Uterus (tissue), 2 donors: ENCODE data around the gene CXCL14.

ENCODE experiments used
- POLR2A ChIP-seq, 2 donors: fragments of 450-650 bp; IDR thresholded peaks; one replicate each; pipeline ENCODE4 v1.6.1; 2016; ENCODE audit warnings: antibody characterized with exemption in 2 of 2, mild to moderate bottlenecking in 1 of 2, moderate library complexity in 1 of 2
- TF ChIP-seq, protein P1 (sequence below), 4 experiments: fragments of 200-600 bp in 2 of 4; fragments of 450-650 bp in 2 of 4; sonication (generic) in 2 of 4; IDR thresholded peaks; one replicate each; pipeline ENCODE4 v1.5.1; 2016 to 2019; ENCODE audit warnings: antibody characterized with exemption in 4 of 4, mild to moderate bottlenecking in 2 of 4, moderate library complexity in 1 of 4

DNA sequence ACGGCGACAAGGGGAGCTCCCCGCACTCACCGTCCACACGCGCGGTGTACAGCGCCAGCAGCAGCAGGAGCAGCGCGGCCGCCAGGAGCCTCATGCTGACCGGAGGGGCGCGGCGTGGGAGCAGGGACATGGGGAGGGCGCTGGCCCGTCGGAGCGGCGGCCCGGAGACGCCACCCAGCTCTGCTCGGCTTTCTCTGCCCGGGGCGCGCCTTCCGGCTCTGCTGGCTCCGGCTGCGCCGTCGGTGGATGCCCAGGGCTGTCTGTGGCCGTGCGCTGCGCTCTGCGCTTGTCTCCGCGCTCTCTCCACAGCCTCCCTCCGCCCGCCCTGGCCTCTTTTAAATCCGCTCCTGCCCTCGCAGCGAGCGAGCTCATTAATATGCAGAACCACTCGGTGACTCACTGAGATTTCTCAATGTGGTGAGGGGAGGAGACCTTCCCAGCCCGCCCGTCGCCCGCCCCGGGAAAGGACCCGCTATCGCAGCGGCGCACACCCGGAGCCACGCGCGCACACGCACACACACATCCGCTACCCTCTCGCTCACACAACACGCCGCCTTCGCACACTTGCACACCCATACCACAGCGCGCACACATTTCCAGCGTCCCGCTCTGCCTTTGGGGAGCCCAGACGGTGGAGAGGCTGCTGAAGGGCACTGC is at the start of gene CXCL14:
- TF ChIP-seq, protein P1, sequence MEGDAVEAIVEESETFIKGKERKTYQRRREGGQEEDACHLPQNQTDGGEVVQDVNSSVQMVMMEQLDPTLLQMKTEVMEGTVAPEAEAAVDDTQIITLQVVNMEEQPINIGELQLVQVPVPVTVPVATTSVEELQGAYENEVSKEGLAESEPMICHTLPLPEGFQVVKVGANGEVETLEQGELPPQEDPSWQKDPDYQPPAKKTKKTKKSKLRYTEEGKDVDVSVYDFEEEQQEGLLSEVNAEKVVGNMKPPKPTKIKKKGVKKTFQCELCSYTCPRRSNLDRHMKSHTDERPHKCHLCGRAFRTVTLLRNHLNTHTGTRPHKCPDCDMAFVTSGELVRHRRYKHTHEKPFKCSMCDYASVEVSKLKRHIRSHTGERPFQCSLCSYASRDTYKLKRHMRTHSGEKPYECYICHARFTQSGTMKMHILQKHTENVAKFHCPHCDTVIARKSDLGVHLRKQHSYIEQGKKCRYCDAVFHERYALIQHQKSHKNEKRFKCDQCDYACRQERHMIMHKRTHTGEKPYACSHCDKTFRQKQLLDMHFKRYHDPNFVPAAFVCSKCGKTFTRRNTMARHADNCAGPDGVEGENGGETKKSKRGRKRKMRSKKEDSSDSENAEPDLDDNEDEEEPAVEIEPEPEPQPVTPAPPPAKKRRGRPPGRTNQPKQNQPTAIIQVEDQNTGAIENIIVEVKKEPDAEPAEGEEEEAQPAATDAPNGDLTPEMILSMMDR (IDR thresholded peaks at IDR 0.05) = no peak
- no peak for TF ChIP-seq POLR2A (IDR thresholded peaks at IDR 0.05)
